Heart left ventricle (tissue), 16 donors: ENCODE results near the gene ZG16B. TPM values are rescaled to one million over a fixed set of nuclear protein-coding genes. Genes with fewer than 3 reads are reported as not detected.
A peak's percentile ranks its signal among the peaks of the same experiment; 100 is the strongest.

ENCODE experiments used
- ATAC-seq, 4 donors: fragments of 200-7000 bp; cut with Tn5 transposase; one replicate each; pipeline ENCODE4 v1.9.1; 2020 to 2022; ENCODE audit warnings: moderate library complexity in 4 of 4, mild to moderate bottlenecking in 3 of 4, moderate number of reproducible peaks in 1 of 4
- DNase-seq, 5 donors: peaks; one replicate each; pipeline ENCODE4 v3.0.0-alpha.2; 2020
- H3K27ac ChIP-seq, 12 donors: fragments of 200-600 bp; sonication (generic) in 4 of 12; one replicate each; pipeline versions ENCODE4 v1.5.0 to v1.8.0; 2016 to 2022; ENCODE audit warnings: mild to moderate bottlenecking in 2 of 12
- H3K27me3 ChIP-seq, 9 donors: fragments of 200-600 bp; sonication (generic) in 2 of 9; one replicate each; pipeline versions ENCODE4 v1.5.1 to v1.8.0; 2016 to 2022; ENCODE audit warnings: mild to moderate bottlenecking in 3 of 9
- H3K36me3 ChIP-seq, 9 donors: fragments of 200-600 bp; sonication (generic) in 2 of 9; one replicate each; pipeline versions ENCODE4 v1.5.0 to v1.8.0; 2018 to 2022; ENCODE audit warnings: mild to moderate bottlenecking in 2 of 9
- H3K4me1 ChIP-seq, 12 donors: fragments of 200-600 bp; sonication (generic) in 4 of 12; one replicate each; pipeline versions ENCODE4 v1.5.0 to v1.8.0; 2016 to 2022; ENCODE audit warnings: mild to moderate bottlenecking in 3 of 12
- H3K4me3 ChIP-seq, 12 donors: fragments of 200-600 bp; sonication (generic) in 4 of 12; one replicate each; pipeline versions ENCODE4 v1.5.0 to v1.8.0; 2017 to 2022; ENCODE audit warnings: mild to moderate bottlenecking in 9 of 12, moderate library complexity in 4 of 12
- H3K9me3 ChIP-seq, 12 donors: fragments of 200-600 bp; sonication (generic) in 4 of 12; one replicate each; pipeline versions ENCODE4 v1.5.0 to v1.8.0; 2016 to 2022; ENCODE audit warnings: mild to moderate bottlenecking in 1 of 12
- CTCF ChIP-seq, 12 donors: fragments of 200-600 bp; sonication (generic) in 4 of 12; IDR thresholded peaks; one replicate each; pipeline versions ENCODE4 v1.5.0 to v1.8.0; 2018 to 2022; ENCODE audit warnings: antibody characterized with exemption in 12 of 12, mild to moderate bottlenecking in 5 of 12
- POLR2A ChIP-seq, 2 donors: fragments of 450-650 bp; IDR thresholded peaks; one replicate each; pipeline ENCODE4 v1.6.1; 2017; ENCODE audit warnings: antibody characterized with exemption in 2 of 2, mild to moderate bottlenecking in 2 of 2, moderate library complexity in 2 of 2
- WGBS, 4 donors: extraction: QIAGEN DNeasy Blood & Tissue Kit in 2 of 4; methylation state at CpG; one replicate each; pipeline versions ENCODE4 v1.1.5 to v1.1.7; 2013 to 2018; 5-methylcytosine and 5-hydroxymethylcytosine counted together
- intact Hi-C, 10 donors: fragments of 100-400 bp; cut with DNase I; formaldehyde crosslinking; loops; one replicate each; pipeline versions ENCODE4 v1.11.1 to v1.14.2; 2022
- polyA plus RNA-seq, 2 donors: library from polyadenylated mRNA; stranded (reverse); fragments of 200-250 nt; gene quantifications; one replicate each; pipeline ENCODE4 v1.2.3, GENCODE V29; 2013
- total RNA-seq, 9 donors: library from RNA; depleted of rRNA in 2 of 9; stranded (reverse); fragments of >200 nt in 2 of 9; fragmentation: NEBNext Ultra II Directional in 3 of 9; extraction: Animal tissue kit (Norgen Biotek cat#: 25700) in 3 of 9; gene quantifications; one replicate each; pipeline versions ENCODE4 v1.1.0 to v1.2.4, GENCODE V29; 2016 to 2023
- donor health status: ischemic (EF 13 %, LVEDD 7.1; RV severe dilation, severe dysfunction).
- donor health status: healthy with polysubstance abuse.
- donor health status: DM: no; HTN: yes; CAD: no.
- donor health status: DM: no; HTN: no; CAD: no.
- donor health status: ischemic (EF 25% LVEDD 6.9; RV normal size, moderate dysfunction).
- donor health status: ischemic (EF 25% LVEDD 5.7; RV mildly dilated, moderate dysfunction).
- donor health status: healthy.
- donor health status: DM: yes; HTN: yes; CAD: no.
- donor health status: ischemic (EF 35%, LVEDD 5.7; RV mildly dilated, moderate dysfunction).
- donor health status: nonischemic (EF 11% LVEDD 7.7; RV severe dilation, severe dysfunction).
- donor health status: DM: yes; HTN: yes; CAD: no.
- donor health status: PGD.
- donor health status: ischemic (EF 29% LVEDD 5.4; RV normal size, mild dysfunction).
- donor health status: nonischemic (EF 23%, LVEDD 6.1; RV moderate dilation, normal function).

The ZG16B gene
- total and polyA plus RNA-seq, 11 donors: 0.50 to 3.0 TPM; not detected in 9

GRCh38 chr16:2816751-2817339, 13.3 kb upstream of the ZG16B start, which contains the start of gene PRSS21:
PRSS21 (plus strand) TSS chr16:2817237; CDS start chr16:2817269, 32 bp downstream.
- WGBS, 4 donors: 58 to 74% (median 68%) methylated on average over 24 to 28 of the region's 28 CpGs
- TF ChIP-seq POLR2A (IDR thresholded peaks at IDR 0.05): no peak
- peak in 2 of 12 donors; percentile 9 to 13 for TF ChIP-seq CTCF (IDR thresholded peaks at IDR 0.05)
- DNase-seq: no peak
- Histone ChIP-seq H3K4me3 (peak within 1 kb of the TSS in 1 of 12 donors; percentile 13), H3K9me3 (no peaks in the 10 kb centered on the region), H3K27me3 (peaks cover 0 to 59% (median 9%) of the 10 kb centered on the region in 9 donors), H3K36me3 (no peaks in the 10 kb centered on the region), H3K27ac (no peak within 1 kb of the TSS), H3K4me1 (peaks cover 0 to 4% (median 0%) of the 10 kb centered on the region in 12 donors)
- intact Hi-C loops: no loop called here
- no peak for ATAC-seq

GRCh38 chr16:2817340-2818271, 12.5 kb upstream of the ZG16B start:
- H3K27ac ChIP-seq: no peak overlapping the region
- DNase-seq (no peak), ATAC-seq (no peak)
- no peak for TF ChIP-seq POLR2A (IDR thresholded peaks at IDR 0.05)
- no peak for TF ChIP-seq CTCF (IDR thresholded peaks at IDR 0.05)
- peaks cover 0 to 53% (median 9%) of the 10 kb centered on the region in 9 donors for H3K27me3 ChIP-seq
- no peaks in the 10 kb centered on the region for H3K4me1 ChIP-seq
- H3K4me3 ChIP-seq: peak overlapping the region in 1 of 12 donors; percentile 13
- WGBS, 4 donors: 64 to 77% (median 67%) methylated on average over 65 to 68 of the region's 68 CpGs
- H3K36me3 ChIP-seq: no peaks in the 10 kb centered on the region
- intact Hi-C loops: no loop called here
- H3K9me3 ChIP-seq: no peaks in the 10 kb centered on the region

GRCh38 chr16:2818272-2818876, 11.7 kb upstream of the ZG16B start:
- H3K4me3 ChIP-seq: no peak overlapping the region
- TF ChIP-seq POLR2A (IDR thresholded peaks at IDR 0.05) (no peak), CTCF (IDR thresholded peaks at IDR 0.05) (no peak)
- H3K9me3 ChIP-seq: no peaks in the 10 kb centered on the region
- H3K27me3 ChIP-seq: peaks cover 0 to 53% (median 9%) of the 10 kb centered on the region in 9 donors
- no peak for ATAC-seq
- intact Hi-C loops: no loop called here
- H3K4me1 ChIP-seq: no peaks in the 10 kb centered on the region
- no peak overlapping the region for H3K27ac ChIP-seq
- H3K36me3 ChIP-seq: no peaks in the 10 kb centered on the region
- DNase-seq: no peak
- WGBS, 4 donors: 77 to 81% (median 80%) methylated on average over 10 of the region's 10 CpGs
